RWPE1 (cell line): Measurements from ENCODE around the gene TET3.

Source experiments
- CTCF ChIA-PET: fragments of 350-600 bp; sonication (Branson Sonifier 250); formaldehyde crosslinking; extraction: SDS; loops from one replicate; lab custom pipeline; 2021; lab: Yijun Ruan, JAX
- POLR2A ChIA-PET: fragments of 400-600 bp; formaldehyde crosslinking; extraction: SDS; loops from one replicate; lab custom pipeline; 2020; ENCODE audit warnings: antibody characterized with exemption; ENCODE audit not compliant: low non-redundant PET; lab: Yijun Ruan, JAX
- DNase-seq: peaks from one replicate; pipeline ENCODE4 v3.0.0; 2012; ENCODE audit warnings: low spot score
- H3K27ac ChIP-seq: fragments of 450-650 bp; 2 replicates; pipeline ENCODE4 v1.5.1; 2017
- CTCF ChIP-seq: fragments of 450-650 bp; conservative IDR thresholded peaks from 2 replicates; pipeline ENCODE4 v1.5.1; 2017; ENCODE audit warnings: low read depth, mild to moderate bottlenecking

The TET3 gene

GRCh38 chr2:73989972-73990371, 5.3 kb downstream of the TET3 start:
- ChIA-PET CTCF (interaction anchor here (0.6 kb wide), 1 partner anchor 36 kb away, joined by 3 read pairs; no protein-coding TSS in a partner anchor), POLR2A (interaction anchor here (0.5 kb wide), 1 partner anchor 491 kb away, joined by 3 read pairs; no protein-coding TSS in a partner anchor)
- DNase-seq: no peak
- no peak overlapping the region for H3K27ac ChIP-seq
- no peak for TF ChIP-seq CTCF

GRCh38 chr2:73990531-73990930, 5.8 kb downstream of the TET3 start:
- ChIA-PET CTCF (interaction anchor here (0.6 kb wide), 1 partner anchor 37 kb away, joined by 3 read pairs; no protein-coding TSS in a partner anchor), POLR2A (no interaction called here)
- no peak for DNase-seq
- no peak overlapping the region for H3K27ac ChIP-seq
- no peak for TF ChIP-seq CTCF

- POLR2A ChIA-PET: interaction anchor here (0.6 kb wide), 1 partner anchor 35 kb away, joined by 7 read pairs; no protein-coding TSS in a partner anchor
- peak overlapping the region; percentile 52 for H3K27ac ChIP-seq
- peak; percentile 77 for DNase-seq
- TF ChIP-seq CTCF: no peak
- CTCF ChIA-PET: no interaction called here
These were observed 7.3 kb downstream of the TET3 start for GRCh38 chr2:73992036-73992435.

GRCh38 chr2:73993376-73993775, 8.7 kb downstream of the TET3 start:
- ChIA-PET POLR2A (no interaction called here), CTCF (no interaction called here)
- no peak for DNase-seq
- peak overlapping the region; percentile 58 for H3K27ac ChIP-seq
- TF ChIP-seq CTCF: no peak

GRCh38 chr2:73993778-73994177, 9.1 kb downstream of the TET3 start:
- no peak for DNase-seq
- TF ChIP-seq CTCF: no peak
- H3K27ac ChIP-seq: peak overlapping the region; percentile 58; the same call in 1 of the 2 replicates
- CTCF ChIA-PET: no interaction called here
- POLR2A ChIA-PET: no interaction called here

GRCh38 chr2:73994178-73994831, 9.6 kb downstream of the TET3 start:
- TF ChIP-seq CTCF: no peak
- H3K27ac ChIP-seq: no peak overlapping the region
- ChIA-PET POLR2A (no interaction called here), CTCF (no interaction called here)
- no peak for DNase-seq
